Measurements from ENCODE around the gene DNAH7. TPM values are rescaled to one million over a fixed set of nuclear protein-coding genes. Genes with fewer than 3 reads are reported as not detected.

The DNAH7 gene
- total and polyA plus RNA-seq, 10 of the 15 experiments (the other 5 are each of a cell fraction or from before 2014, with no cell fraction given), result 0.05 to 0.61 (median 0.16) TPM

DNA sequence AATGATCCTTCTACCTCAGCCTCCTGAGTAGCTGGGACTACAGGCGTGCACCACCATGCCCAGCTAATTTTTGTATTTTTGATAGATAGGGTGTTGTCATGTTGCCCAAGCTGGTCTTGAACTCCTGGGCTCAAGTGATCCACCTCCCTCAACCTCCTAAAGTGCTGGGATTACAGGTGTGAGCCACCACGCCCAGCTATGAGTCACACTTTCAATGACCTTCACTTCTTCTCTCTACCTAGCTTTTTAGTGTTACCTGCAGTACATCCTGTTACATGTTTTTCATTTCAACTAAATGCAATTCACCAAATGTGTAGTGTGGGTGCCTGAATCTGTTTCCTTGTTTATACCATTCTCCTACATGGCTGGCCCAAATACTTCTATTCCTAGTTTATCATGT is 347.6 kb downstream of the DNAH7 start:
- H3K27ac ChIP-seq (ENCODE audit: control insufficient read depth, insufficient read depth), result no peak overlapping the region
- RAD21 ChIA-PET (ENCODE audit: unreplicated experiment), result no interaction called here
- H4K20me1 ChIP-seq (ENCODE audit: control insufficient read depth, insufficient read depth), result no peaks in the 10 kb centered on the region
- H3K36me3 ChIP-seq (ENCODE audit: control insufficient read depth in 2 of 2, insufficient read depth in 2 of 2, low read length in 1 of 2), result peaks cover 0 to 5% of the 10 kb centered on the region in 2 experiments; a peak in 2 of 4 replicates
- no peaks in the 10 kb centered on the region for H3K27me3 ChIP-seq (replicated peaks in 1 of 2; ENCODE audit: control insufficient read depth in 2 of 2, insufficient read depth in 2 of 2, low read length in 1 of 2)
- POLR2A ChIA-PET, result no interaction called here
- no peak overlapping the region for H3K9ac ChIP-seq (ENCODE audit: control insufficient read depth, insufficient read depth, low read length)
- H3K4me2 ChIP-seq (ENCODE audit: control insufficient read depth, insufficient read depth), result no peak overlapping the region
- CTCF ChIA-PET, result interaction anchor here (0.7 kb wide), 1 partner anchor 843 kb away, joined by 3 read pairs; no protein-coding TSS in a partner anchor
- DNase-seq (ENCODE audit: low read depth, low spot score) (no peak), FAIRE-seq (no peak), ATAC-seq (no peak)
- SMC1A ChIA-PET (ENCODE audit: uncharacterized antibody, unreplicated experiment), result no interaction called here
- no peak overlapping the region for H2AFZ ChIP-seq (ENCODE audit: control insufficient read depth, low read depth, low read length)
- no peak overlapping the region for H3K4me3 ChIP-seq
- H3K79me2 ChIP-seq (ENCODE audit: control insufficient read depth, insufficient read depth, low read length), result no peaks in the 10 kb centered on the region
- no peaks in the 10 kb centered on the region for H3K4me1 ChIP-seq (ENCODE audit: control insufficient read depth, insufficient read depth, low read length)
- in situ Hi-C loops (cut with MboI), result no loop called here
- BruUV-seq (replicated peaks), result no TSS peak
- intact Hi-C loops (cut with micrococcal nuclease; ENCODE audit: unreplicated experiment), result no loop called here
- no peaks in the 10 kb centered on the region for H3K9me3 ChIP-seq (replicated peaks; ENCODE audit: control insufficient read depth, insufficient read depth, low read length)
- 93% methylated on average over 2 of the region's 2 CpGs for WGBS (ENCODE audit: insufficient coverage, insufficient replicate concordance, low lambda C conversion rate, missing lambda C conversion rate)
- TF ChIP-seq MXI1 (IDR thresholded peaks at IDR 0.05; ENCODE audit: low read depth, low read length), result no peak
- TF ChIP-seq KDM1A (IDR thresholded peaks at IDR 0.05; ENCODE audit: borderline replicate concordance), result no peak
- TF ChIP-seq, protein P1, sequence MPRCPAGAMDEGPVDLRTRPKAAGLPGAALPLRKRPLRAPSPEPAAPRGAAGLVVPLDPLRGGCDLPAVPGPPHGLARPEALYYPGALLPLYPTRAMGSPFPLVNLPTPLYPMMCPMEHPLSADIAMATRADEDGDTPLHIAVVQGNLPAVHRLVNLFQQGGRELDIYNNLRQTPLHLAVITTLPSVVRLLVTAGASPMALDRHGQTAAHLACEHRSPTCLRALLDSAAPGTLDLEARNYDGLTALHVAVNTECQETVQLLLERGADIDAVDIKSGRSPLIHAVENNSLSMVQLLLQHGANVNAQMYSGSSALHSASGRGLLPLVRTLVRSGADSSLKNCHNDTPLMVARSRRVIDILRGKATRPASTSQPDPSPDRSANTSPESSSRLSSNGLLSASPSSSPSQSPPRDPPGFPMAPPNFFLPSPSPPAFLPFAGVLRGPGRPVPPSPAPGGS (IDR thresholded peaks at IDR 0.05; ENCODE audit: borderline replicate concordance, insufficient read depth, low read depth, low read length, poor library complexity, severe bottlenecking), result no peak
- no peak for TF ChIP-seq SREBF2 (IDR thresholded peaks at IDR 0.05; ENCODE audit: low read length)
- no peak for TF ChIP-seq NFIC (IDR thresholded peaks at IDR 0.05; ENCODE audit: low read depth, low read length)
- TF ChIP-seq TAF1 (IDR thresholded peaks at IDR 0.05; ENCODE audit: borderline replicate concordance, low read depth, low read length), result no peak
- no peak for TF ChIP-seq SP1 (IDR thresholded peaks at IDR 0.05; ENCODE audit: low read depth, low read length)
- TF ChIP-seq, protein P2, sequence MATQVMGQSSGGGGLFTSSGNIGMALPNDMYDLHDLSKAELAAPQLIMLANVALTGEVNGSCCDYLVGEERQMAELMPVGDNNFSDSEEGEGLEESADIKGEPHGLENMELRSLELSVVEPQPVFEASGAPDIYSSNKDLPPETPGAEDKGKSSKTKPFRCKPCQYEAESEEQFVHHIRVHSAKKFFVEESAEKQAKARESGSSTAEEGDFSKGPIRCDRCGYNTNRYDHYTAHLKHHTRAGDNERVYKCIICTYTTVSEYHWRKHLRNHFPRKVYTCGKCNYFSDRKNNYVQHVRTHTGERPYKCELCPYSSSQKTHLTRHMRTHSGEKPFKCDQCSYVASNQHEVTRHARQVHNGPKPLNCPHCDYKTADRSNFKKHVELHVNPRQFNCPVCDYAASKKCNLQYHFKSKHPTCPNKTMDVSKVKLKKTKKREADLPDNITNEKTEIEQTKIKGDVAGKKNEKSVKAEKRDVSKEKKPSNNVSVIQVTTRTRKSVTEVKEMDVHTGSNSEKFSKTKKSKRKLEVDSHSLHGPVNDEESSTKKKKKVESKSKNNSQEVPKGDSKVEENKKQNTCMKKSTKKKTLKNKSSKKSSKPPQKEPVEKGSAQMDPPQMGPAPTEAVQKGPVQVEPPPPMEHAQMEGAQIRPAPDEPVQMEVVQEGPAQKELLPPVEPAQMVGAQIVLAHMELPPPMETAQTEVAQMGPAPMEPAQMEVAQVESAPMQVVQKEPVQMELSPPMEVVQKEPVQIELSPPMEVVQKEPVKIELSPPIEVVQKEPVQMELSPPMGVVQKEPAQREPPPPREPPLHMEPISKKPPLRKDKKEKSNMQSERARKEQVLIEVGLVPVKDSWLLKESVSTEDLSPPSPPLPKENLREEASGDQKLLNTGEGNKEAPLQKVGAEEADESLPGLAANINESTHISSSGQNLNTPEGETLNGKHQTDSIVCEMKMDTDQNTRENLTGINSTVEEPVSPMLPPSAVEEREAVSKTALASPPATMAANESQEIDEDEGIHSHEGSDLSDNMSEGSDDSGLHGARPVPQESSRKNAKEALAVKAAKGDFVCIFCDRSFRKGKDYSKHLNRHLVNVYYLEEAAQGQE (IDR thresholded peaks at IDR 0.05; ENCODE audit: low read depth, low read length), result no peak
- TF ChIP-seq, protein P3, sequence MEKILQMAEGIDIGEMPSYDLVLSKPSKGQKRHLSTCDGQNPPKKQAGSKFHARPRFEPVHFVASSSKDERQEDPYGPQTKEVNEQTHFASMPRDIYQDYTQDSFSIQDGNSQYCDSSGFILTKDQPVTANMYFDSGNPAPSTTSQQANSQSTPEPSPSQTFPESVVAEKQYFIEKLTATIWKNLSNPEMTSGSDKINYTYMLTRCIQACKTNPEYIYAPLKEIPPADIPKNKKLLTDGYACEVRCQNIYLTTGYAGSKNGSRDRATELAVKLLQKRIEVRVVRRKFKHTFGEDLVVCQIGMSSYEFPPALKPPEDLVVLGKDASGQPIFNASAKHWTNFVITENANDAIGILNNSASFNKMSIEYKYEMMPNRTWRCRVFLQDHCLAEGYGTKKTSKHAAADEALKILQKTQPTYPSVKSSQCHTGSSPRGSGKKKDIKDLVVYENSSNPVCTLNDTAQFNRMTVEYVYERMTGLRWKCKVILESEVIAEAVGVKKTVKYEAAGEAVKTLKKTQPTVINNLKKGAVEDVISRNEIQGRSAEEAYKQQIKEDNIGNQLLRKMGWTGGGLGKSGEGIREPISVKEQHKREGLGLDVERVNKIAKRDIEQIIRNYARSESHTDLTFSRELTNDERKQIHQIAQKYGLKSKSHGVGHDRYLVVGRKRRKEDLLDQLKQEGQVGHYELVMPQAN (conservative IDR thresholded peaks at IDR 0.05), result no peak
- TF ChIP-seq, protein P4, sequence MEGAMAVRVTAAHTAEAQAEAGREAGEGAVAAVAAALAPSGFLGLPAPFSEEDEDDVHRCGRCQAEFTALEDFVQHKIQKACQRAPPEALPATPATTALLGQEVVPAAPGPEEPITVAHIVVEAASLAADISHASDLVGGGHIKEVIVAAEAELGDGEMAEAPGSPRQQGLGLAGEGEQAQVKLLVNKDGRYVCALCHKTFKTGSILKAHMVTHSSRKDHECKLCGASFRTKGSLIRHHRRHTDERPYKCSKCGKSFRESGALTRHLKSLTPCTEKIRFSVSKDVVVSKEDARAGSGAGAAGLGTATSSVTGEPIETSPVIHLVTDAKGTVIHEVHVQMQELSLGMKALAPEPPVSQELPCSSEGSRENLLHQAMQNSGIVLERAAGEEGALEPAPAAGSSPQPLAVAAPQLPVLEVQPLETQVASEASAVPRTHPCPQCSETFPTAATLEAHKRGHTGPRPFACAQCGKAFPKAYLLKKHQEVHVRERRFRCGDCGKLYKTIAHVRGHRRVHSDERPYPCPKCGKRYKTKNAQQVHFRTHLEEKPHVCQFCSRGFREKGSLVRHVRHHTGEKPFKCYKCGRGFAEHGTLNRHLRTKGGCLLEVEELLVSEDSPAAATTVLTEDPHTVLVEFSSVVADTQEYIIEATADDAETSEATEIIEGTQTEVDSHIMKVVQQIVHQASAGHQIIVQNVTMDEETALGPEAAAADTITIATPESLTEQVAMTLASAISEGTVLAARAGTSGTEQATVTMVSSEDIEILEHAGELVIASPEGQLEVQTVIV (IDR thresholded peaks at IDR 0.05; ENCODE audit: borderline replicate concordance, partially characterized antibody), result no peak
- TF ChIP-seq, protein P5, sequence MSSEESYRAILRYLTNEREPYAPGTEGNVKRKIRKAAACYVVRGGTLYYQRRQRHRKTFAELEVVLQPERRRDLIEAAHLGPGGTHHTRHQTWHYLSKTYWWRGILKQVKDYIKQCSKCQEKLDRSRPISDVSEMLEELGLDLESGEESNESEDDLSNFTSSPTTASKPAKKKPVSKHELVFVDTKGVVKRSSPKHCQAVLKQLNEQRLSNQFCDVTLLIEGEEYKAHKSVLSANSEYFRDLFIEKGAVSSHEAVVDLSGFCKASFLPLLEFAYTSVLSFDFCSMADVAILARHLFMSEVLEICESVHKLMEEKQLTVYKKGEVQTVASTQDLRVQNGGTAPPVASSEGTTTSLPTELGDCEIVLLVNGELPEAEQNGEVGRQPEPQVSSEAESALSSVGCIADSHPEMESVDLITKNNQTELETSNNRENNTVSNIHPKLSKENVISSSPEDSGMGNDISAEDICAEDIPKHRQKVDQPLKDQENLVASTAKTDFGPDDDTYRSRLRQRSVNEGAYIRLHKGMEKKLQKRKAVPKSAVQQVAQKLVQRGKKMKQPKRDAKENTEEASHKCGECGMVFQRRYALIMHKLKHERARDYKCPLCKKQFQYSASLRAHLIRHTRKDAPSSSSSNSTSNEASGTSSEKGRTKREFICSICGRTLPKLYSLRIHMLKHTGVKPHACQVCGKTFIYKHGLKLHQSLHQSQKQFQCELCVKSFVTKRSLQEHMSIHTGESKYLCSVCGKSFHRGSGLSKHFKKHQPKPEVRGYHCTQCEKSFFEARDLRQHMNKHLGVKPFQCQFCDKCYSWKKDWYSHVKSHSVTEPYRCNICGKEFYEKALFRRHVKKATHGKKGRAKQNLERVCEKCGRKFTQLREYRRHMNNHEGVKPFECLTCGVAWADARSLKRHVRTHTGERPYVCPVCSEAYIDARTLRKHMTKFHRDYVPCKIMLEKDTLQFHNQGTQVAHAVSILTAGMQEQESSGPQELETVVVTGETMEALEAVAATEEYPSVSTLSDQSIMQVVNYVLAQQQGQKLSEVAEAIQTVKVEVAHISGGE (CRISPR knock-in tag; IDR thresholded peaks at IDR 0.05), result no peak
